Amygdala (tissue), 56 donors: Measurements from ENCODE around the gene SLC9B1.
"Not testable (repeated sequence)": the region's sequence is repeated elsewhere in the genome, so short reads cannot be mapped to it uniquely, and the experiment has no call there.

ENCODE experiments used
- DNase-seq, 56 donors: peaks; one replicate each; lab custom pipeline; 2025; lab: John Stamatoyannopoulos, UW

The SLC9B1 gene

DNA sequence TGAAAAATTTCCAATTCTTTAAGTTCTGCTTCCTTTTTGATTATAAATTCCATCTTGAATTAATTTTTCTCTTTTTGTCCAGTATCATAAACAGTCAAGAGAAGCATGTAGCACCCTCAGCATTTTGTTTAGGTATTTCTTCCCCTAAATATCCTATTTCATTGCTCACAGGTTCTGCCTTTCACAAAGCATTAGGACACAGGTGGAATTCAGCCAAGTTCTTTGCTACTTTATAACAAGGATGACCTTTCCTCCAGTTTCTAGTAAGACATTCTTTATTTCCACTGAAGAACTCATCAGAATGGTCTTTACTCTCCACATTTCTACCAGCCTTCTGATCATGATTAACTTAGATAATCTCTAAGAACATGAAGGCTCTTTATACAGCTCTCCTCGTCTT, 7.4 kb downstream of the SLC9B1 start:
- DNase-seq = no peak

DNA sequence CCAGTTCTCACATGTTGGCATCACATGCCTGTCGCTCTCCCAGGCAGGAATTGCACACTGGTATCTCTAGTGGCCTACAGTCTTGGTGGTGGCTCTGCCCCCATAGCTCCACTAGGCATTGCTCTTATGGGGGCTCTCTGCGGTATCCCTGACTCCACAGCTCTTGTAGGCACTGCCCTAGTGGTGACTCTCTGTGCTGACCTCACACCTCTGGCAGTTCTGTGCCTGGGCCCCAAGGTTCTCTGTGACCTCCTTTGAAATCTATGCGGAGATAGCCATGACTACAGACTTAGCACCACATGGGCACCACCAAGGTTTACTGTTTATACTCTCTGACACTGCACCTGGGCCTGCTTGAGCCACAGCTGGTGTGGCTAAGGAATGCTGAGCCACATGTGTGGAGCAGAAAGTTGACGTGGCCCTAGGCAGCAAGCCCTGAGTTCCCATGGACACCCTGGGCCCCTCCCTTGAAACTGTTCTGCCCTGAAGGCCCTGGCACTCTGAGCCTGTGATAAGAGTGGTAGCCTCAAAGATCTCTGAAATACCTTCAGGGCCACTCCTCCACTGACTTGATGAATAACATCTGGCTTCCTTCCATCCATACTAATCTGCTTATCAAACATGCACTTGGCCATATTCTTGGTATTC, 8.0 kb downstream of the SLC9B1 start:
- DNase-seq = no peak

- DNase-seq = no peak
Observed at GRCh38 chr4:103010804-103011203, 8.7 kb downstream of the SLC9B1 start.

GRCh38 chr4:103008875-103009729, 10.4 kb downstream of the SLC9B1 start:
- peak in 5 of 56 donors; percentile 2 to 62 (median 14) for DNase-seq

GRCh38 chr4:103002551-103002950, 17.0 kb downstream of the SLC9B1 start:
- no peak for DNase-seq

DNA sequence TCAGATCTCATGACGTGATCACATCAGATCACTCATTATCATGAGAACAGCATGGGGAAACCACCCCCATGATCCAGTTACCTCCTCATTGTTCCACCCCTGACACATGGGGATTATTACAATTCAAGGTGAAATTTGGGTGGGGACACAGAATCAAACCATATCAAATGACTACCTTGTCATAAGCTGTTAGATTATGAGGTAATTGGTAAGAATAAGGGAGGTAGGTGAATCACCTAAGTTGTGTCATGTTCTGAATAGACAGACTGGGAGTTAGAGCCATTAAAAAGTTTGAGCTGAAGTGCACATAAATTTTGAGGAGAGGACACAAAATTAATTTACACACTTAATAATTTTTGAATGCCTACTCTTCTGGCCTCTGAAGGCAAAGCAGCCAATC, 24.7 kb downstream of the SLC9B1 start:
- DNase-seq = no peak

- not testable (repeated sequence) for DNase-seq
Observed at GRCh38 chr4:102993985-102994384, 25.5 kb downstream of the SLC9B1 start.

- no peak for DNase-seq
Observed at GRCh38 chr4:102988429-102989020, 31.0 kb downstream of the SLC9B1 start.

DNA sequence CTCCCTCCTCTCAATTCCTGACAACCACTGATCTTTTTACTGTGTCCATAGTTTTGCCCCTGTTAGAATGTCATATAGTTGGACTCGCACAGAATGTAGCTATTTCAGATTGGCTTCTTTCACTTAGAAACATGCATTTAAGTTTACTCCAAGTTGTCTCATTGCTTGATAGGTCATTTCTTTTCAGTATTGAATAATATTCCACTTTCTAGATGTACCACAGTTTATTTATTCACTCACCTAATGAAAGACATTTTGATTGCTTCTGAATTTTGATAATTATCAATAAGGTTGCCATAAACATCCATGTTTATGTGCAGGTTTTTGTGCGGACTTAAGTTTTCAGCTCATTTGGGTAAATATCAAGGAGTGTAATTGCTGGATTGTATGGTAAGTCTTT, 38.5 kb downstream of the SLC9B1 start:
- no peak for DNase-seq

DNA sequence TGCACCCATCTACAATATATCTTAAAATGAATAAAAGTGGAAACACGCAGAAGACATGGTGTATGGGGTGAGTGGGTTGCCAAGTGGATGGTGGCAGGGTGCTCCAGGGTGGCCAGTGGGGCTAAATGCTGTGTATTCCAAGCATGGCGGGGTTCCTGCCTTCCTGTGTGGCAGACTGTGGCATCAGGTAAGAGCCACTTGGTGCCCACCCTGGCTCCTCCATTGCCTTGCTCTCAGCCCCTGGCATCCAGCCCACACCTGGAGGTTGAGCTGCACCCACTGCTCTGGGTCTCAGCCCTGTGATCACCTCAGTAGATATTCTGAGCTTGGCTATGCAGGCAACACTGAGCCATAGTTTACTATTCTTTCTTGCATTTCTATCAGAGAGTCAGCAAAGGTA, 57.7 kb downstream of the SLC9B1 start:
- DNase-seq = not testable (repeated sequence)

DNA sequence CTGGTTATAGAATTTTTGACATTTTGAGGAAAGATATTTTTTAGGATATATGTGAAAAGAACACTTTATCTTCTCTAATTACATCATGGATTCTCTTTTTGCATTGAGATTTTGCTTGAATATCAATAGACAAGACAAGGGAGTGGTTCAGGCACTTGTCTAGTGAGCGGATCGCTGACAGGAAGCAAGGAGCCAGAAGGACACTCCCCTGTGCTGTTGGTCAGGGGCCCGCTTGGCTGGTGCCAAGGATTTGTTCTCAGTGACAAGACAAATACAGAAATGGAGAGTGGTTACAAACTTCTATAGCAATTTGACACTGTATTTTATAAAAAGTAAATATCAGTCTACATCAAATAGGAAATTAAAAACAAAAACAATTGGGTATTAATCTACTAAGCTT, 60.0 kb downstream of the SLC9B1 start:
- no peak for DNase-seq

GRCh38 chr4:102945066-102945465, 74.4 kb downstream of the SLC9B1 start:
- DNase-seq = no peak

GRCh38 chr4:102938063-102938462, 81.4 kb downstream of the SLC9B1 start:
- DNase-seq = not testable (repeated sequence)

- DNase-seq = no peak
Observed at GRCh38 chr4:102935716-102936115, 83.8 kb downstream of the SLC9B1 start.

- DNase-seq = not testable (repeated sequence)
Observed at GRCh38 chr4:102919697-102920096, 99.8 kb downstream of the SLC9B1 start.

GRCh38 chr4:102918859-102919258, 100.6 kb downstream of the SLC9B1 start:
- DNase-seq = no peak

- DNase-seq = no peak
Observed at GRCh38 chr4:102901804-102902203, 117.7 kb downstream of the SLC9B1 start.

GRCh38 chr4:102897610-102898009, 121.9 kb downstream of the SLC9B1 start:
- not testable (repeated sequence) for DNase-seq

GRCh38 chr4:102896547-102896946, 123.0 kb downstream of the SLC9B1 start:
- DNase-seq = not testable (repeated sequence)

DNA sequence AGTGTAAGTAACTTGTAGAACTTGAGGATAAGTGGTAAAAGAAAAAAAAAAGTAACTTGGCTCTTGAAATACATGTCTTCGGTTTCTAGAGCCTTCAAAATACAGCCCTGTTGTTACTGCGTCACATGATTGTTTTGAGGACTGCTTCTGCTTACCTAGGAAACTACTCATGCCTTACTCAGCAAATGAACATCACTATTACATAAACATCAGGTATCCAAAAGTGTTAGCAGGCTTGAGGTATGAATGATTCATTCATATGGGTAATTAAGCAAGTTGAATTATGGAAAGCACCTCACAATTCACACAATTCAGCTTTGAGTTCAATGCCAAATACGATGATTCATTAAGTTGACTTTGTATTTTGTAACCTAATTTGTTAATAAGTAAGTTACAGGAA, 129.6 kb downstream of the SLC9B1 start:
- not testable (repeated sequence) for DNase-seq

DNA sequence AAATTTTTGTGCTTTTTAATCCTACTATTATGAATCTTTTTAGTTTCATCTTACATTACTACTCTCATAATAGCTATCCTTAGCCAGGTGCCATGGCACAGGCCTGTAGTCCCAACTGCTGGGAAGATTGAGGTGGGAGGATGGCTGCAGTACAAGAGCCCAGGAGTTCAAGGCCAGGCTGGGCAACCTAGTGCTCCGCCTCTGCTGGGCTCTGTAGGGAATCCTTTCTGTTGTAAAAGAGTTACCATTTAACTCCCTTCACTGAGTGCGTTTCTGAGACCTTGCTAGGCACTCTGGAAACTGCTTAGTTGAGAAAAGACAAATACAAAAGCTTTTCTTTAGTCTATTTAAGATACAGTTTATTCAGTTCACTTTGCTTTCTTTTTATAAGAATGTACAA, 130.9 kb downstream of the SLC9B1 start:
- not testable (repeated sequence) for DNase-seq

DNA sequence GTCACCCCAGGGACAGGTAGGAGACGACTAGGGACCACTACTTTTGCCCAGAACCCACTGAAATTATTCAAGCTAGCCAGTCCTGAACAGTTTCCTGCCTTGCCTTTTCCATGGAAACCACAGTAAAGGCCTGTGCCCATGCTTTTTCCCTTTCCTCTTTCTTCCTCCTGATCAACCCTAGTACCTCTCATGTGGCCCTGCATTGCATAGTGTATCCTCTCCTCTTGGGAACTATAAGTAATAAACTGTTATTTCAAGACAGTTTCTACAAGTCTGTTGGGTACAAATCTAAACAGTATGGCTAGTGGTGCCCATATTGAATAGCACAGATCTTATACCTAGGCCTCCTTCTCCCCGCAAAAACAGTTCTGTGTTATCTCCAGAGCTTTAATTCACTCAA, 136.2 kb downstream of the SLC9B1 start:
- no peak for DNase-seq
